Gastrocnemius medialis (tissue), 4 donors: Measurements from ENCODE around the gene KCNAB1. TPM values are rescaled to one million over a fixed set of nuclear protein-coding genes. Genes with fewer than 3 reads are reported as not detected.

Source experiments
- ATAC-seq, 2 donors: fragments of 150-250 bp; one replicate each; pipeline ENCODE4 v1.9.1; 2016
- DNase-seq, 2 donors: peaks; one replicate each; pipeline ENCODE4 v3.0.0-alpha.2; 2019
- H3K27ac ChIP-seq, 4 donors: fragments of 200-600 bp; sonication (generic); 1 replicate in 1 of 4; 2 replicates in 3 of 4; pipeline ENCODE4 v1.5.1; 2016 to 2018; ENCODE audit warnings: mild to moderate bottlenecking in 2 of 4, moderate library complexity in 1 of 4
- H3K27me3 ChIP-seq, 3 donors: fragments of 200-600 bp; sonication (generic) in 2 of 3; 1 replicate in 1 of 3; 2 replicates in 2 of 3; pipeline versions ENCODE4 v1.5.1 to v1.6.0; 2016 to 2019; ENCODE audit warnings: mild to moderate bottlenecking in 1 of 3, moderate library complexity in 1 of 3
- H3K36me3 ChIP-seq, 2 donors: fragments of 200-600 bp; sonication (generic) in 1 of 2; one replicate each; pipeline ENCODE4 v1.5.1; 2017 to 2018
- H3K4me1 ChIP-seq, 2 donors: fragments of 200-600 bp; sonication (generic) in 1 of 2; one replicate each; pipeline ENCODE4 v1.5.1; 2016 to 2017; ENCODE audit warnings: mild to moderate bottlenecking in 2 of 2
- H3K4me3 ChIP-seq, 4 donors: fragments of 200-600 bp; sonication (generic) in 3 of 4; 1 replicate in 1 of 4; 2 replicates in 3 of 4; pipeline ENCODE4 v1.5.1; 2016 to 2019; ENCODE audit warnings: mild to moderate bottlenecking in 2 of 4
- H3K9me3 ChIP-seq, 3 donors: fragments of 200-600 bp; sonication (generic) in 2 of 3; 1 replicate in 1 of 3; 2 replicates in 2 of 3; pipeline ENCODE4 v1.5.1; 2016 to 2019
- POLR2A ChIP-seq, 2 donors: fragments of 450-650 bp; IDR thresholded peaks; one replicate each; pipeline ENCODE4 v1.6.1; 2017; ENCODE audit warnings: antibody characterized with exemption in 2 of 2, mild to moderate bottlenecking in 2 of 2, moderate library complexity in 2 of 2
- in situ Hi-C, 4 donors: fragments of 200-750 bp; cut with MboI; loops; one replicate each; pipeline versions ENCODE4 v1.15.0 to v1.8.0; 2017; ENCODE audit warnings: low sequenced_read_pairs in 4 of 4
- intact Hi-C: fragments of 100-400 bp; cut with DNase I; formaldehyde crosslinking; loops from one replicate; pipeline ENCODE4 v1.15.1; 2023; ENCODE audit warnings: low total_unique reads
- total RNA-seq, 4 donors: library from RNA; depleted of rRNA; stranded (reverse); fragments of >200 nt; gene quantifications; one replicate each; pipeline versions ENCODE4 v1.1.0 to v1.2.3, GENCODE V29; 2016
- TF ChIP-seq, protein P1 (sequence below), 5 experiments: fragments of 450-650 bp in 3 of 5; fragments of 200-600 bp in 2 of 5; sonication (generic) in 2 of 5; IDR thresholded peaks in 4 of 5; conservative IDR thresholded peaks in 1 of 5; 1 replicate in 4 of 5; 2 replicates in 1 of 5; pipeline ENCODE4 v1.5.1; 2016 to 2019; ENCODE audit warnings: antibody characterized with exemption in 5 of 5, mild to moderate bottlenecking in 3 of 5, moderate library complexity in 3 of 5

The KCNAB1 gene
- total RNA-seq, 4 donors from 2014 or later = 0.46 to 3.6 (median 1.9) TPM

DNA sequence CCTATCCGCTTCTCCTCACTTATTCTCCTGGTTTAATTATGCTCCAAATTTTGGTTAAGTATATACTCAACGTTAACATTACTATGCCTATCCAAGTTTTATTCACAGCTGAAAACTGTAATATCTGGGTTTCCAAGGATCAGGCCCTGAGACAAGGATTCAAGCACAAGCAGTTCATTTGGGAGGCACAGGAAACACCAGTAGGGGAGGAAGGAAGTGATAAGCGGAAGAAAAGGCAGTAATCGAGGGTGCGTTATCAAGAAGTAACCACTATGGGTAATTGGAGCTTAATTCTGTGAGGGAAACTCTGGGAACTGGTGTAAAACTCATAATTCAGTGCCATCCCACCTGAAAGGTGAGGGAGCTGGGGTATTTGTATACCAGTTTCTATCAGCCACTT, 120.3 kb downstream of the KCNAB1 start:
- no peaks in the 10 kb centered on the region for H3K36me3 ChIP-seq
- TF ChIP-seq, protein P1, sequence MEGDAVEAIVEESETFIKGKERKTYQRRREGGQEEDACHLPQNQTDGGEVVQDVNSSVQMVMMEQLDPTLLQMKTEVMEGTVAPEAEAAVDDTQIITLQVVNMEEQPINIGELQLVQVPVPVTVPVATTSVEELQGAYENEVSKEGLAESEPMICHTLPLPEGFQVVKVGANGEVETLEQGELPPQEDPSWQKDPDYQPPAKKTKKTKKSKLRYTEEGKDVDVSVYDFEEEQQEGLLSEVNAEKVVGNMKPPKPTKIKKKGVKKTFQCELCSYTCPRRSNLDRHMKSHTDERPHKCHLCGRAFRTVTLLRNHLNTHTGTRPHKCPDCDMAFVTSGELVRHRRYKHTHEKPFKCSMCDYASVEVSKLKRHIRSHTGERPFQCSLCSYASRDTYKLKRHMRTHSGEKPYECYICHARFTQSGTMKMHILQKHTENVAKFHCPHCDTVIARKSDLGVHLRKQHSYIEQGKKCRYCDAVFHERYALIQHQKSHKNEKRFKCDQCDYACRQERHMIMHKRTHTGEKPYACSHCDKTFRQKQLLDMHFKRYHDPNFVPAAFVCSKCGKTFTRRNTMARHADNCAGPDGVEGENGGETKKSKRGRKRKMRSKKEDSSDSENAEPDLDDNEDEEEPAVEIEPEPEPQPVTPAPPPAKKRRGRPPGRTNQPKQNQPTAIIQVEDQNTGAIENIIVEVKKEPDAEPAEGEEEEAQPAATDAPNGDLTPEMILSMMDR (IDR thresholded peaks at IDR 0.05 in 4 of 5, conservative IDR thresholded peaks at IDR 0.05 in 1 of 5) = no peak
- TF ChIP-seq POLR2A (IDR thresholded peaks at IDR 0.05) = no peak
- H3K27ac ChIP-seq = no peak overlapping the region
- DNase-seq (no peak), ATAC-seq (no peak)
- in situ Hi-C loops (no loop called here), intact Hi-C loops (no loop called here)
- H3K4me1 ChIP-seq = no peaks in the 10 kb centered on the region
- no peaks in the 10 kb centered on the region for H3K9me3 ChIP-seq
- H3K4me3 ChIP-seq = no peak overlapping the region
- no peaks in the 10 kb centered on the region for H3K27me3 ChIP-seq

DNA sequence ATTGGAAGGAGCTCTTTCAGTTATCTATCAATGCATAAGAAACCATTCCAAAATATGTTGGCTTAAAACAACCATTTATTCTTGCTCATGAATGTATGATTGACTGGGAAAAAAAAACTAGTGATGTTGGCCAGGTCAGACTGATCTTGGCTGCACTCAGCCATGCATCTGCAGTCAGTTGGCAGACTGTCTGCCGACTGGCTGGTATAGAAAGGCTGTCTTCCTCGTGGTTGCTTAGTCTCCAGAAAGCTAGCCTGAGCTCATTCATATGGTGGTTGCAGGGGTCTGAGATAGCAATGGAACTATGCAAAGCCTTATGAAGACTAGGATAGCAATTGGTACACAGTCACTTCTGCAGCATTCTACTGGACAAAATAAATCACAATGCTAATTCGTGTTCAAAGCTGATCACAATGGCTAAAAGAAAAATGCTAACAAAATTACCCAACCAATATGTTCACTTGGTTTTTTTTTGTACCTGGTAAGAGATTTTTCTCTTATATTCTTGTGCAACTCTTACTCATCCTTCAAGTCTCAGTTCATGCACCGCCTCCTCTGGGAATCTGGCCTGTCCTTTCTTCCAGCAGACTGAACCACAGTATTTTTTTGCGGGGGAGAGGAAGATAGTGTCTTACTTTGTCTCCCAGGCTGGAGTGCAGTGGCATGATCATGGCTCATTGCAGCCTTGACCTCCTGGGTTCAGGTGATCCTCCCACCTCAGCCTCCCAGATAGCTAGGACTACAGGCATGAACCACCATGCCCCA, 126.8 kb downstream of the KCNAB1 start:
- no peak for DNase-seq
- no peak for TF ChIP-seq POLR2A (IDR thresholded peaks at IDR 0.05)
- TF ChIP-seq, protein P1 (IDR thresholded peaks at IDR 0.05 in 4 of 5, conservative IDR thresholded peaks at IDR 0.05 in 1 of 5) = no peak
- H3K4me1 ChIP-seq = no peaks in the 10 kb centered on the region
- ATAC-seq = no peak
- no peak overlapping the region for H3K27ac ChIP-seq
- no peaks in the 10 kb centered on the region for H3K9me3 ChIP-seq
- in situ Hi-C loops (no loop called here), intact Hi-C loops (no loop called here)
- no peak overlapping the region for H3K4me3 ChIP-seq
- H3K27me3 ChIP-seq = no peaks in the 10 kb centered on the region
- H3K36me3 ChIP-seq = no peaks in the 10 kb centered on the region

- TF ChIP-seq, protein P1 (IDR thresholded peaks at IDR 0.05 in 4 of 5, conservative IDR thresholded peaks at IDR 0.05 in 1 of 5) = no peak
- DNase-seq (no peak), ATAC-seq (no peak)
- no peaks in the 10 kb centered on the region for H3K27me3 ChIP-seq
- H3K9me3 ChIP-seq = no peaks in the 10 kb centered on the region
- intact Hi-C loops (no loop called here), in situ Hi-C loops (no loop called here)
- no peak overlapping the region for H3K4me3 ChIP-seq
- no peaks in the 10 kb centered on the region for H3K4me1 ChIP-seq
- no peak overlapping the region for H3K27ac ChIP-seq
- no peaks in the 10 kb centered on the region for H3K36me3 ChIP-seq
These were observed 130.2 kb downstream of the KCNAB1 start for GRCh38 chr3:156250550-156250949.

GRCh38 chr3:156251424-156251823, 131.0 kb downstream of the KCNAB1 start:
- no peaks in the 10 kb centered on the region for H3K27me3 ChIP-seq
- H3K4me3 ChIP-seq = no peak overlapping the region
- ATAC-seq = no peak
- no peak overlapping the region for H3K27ac ChIP-seq
- no peaks in the 10 kb centered on the region for H3K9me3 ChIP-seq
- in situ Hi-C loops = no loop called here
- TF ChIP-seq POLR2A (IDR thresholded peaks at IDR 0.05) = no peak
- TF ChIP-seq, protein P1 (IDR thresholded peaks at IDR 0.05 in 4 of 5, conservative IDR thresholded peaks at IDR 0.05 in 1 of 5) = no peak
- H3K36me3 ChIP-seq = no peaks in the 10 kb centered on the region
- no peaks in the 10 kb centered on the region for H3K4me1 ChIP-seq
- intact Hi-C loops = no loop called here
- DNase-seq = no peak

- intact Hi-C loops = no loop called here
These were observed 132.3 kb downstream of the KCNAB1 start for GRCh38 chr3:156252656-156253055.

More at GRCh38 chr3:156252656-156253055, 132.3 kb downstream of the KCNAB1 start:
- ATAC-seq = no peak
- no peak overlapping the region for H3K27ac ChIP-seq
- H3K4me3 ChIP-seq = no peak overlapping the region
- TF ChIP-seq POLR2A (IDR thresholded peaks at IDR 0.05) = no peak
- TF ChIP-seq, protein P1 (IDR thresholded peaks at IDR 0.05 in 4 of 5, conservative IDR thresholded peaks at IDR 0.05 in 1 of 5) = no peak
- H3K27me3 ChIP-seq = no peaks in the 10 kb centered on the region
- no peaks in the 10 kb centered on the region for H3K36me3 ChIP-seq
- no peaks in the 10 kb centered on the region for H3K4me1 ChIP-seq
- in situ Hi-C loops = no loop called here
- no peaks in the 10 kb centered on the region for H3K9me3 ChIP-seq
- no peak for DNase-seq
